HepG2 (cell line): ENCODE measurements around the gene EPB41L1. TPM values are rescaled to one million over a fixed set of nuclear protein-coding genes. Genes with fewer than 3 reads are reported as not detected.
A peak's percentile ranks its signal among the peaks of the same experiment; 100 is the strongest.

ENCODE experiments used
- ASH2L ChIP-seq: fragments of 300-600, 200-600 bp; sonication (generic); IDR thresholded peaks from 2 replicates; pipeline ENCODE4 v1.7.0; 2017; ENCODE audit warnings: low read depth, mild to moderate bottlenecking, moderate library complexity, mixed read lengths, low read length; ENCODE audit not compliant: insufficient read length
- FLYWCH1 ChIP-seq: sonication (generic); formaldehyde crosslinking; IDR thresholded peaks from 2 replicates; pipeline ENCODE4 v1.8.1; 2023; ENCODE audit warnings: mild to moderate bottlenecking, missing genetic modification reagents
- MAF1 ChIP-seq: sonication (generic); formaldehyde crosslinking; IDR thresholded peaks from 2 replicates; pipeline ENCODE4 v1.5.0; 2020; ENCODE audit warnings: missing genetic modification reagents, borderline replicate concordance
- MIER2 ChIP-seq: IDR thresholded peaks from 2 replicates; pipeline ENCODE4 v1.6.1; 2016; ENCODE audit warnings: missing biosample characterization, missing genetic modification reagents
- MTA1 ChIP-seq: sonication (generic); formaldehyde crosslinking; IDR thresholded peaks from 2 replicates; pipeline ENCODE4 v1.4.0; 2020; ENCODE audit warnings: missing genetic modification reagents, mild to moderate bottlenecking, borderline replicate concordance
- MTA3 ChIP-seq: sonication (generic); formaldehyde crosslinking; IDR thresholded peaks from 2 replicates; pipeline ENCODE4 v1.4.0; 2020; ENCODE audit warnings: missing genetic modification reagents
- SALL2 ChIP-seq: sonication (generic); formaldehyde crosslinking; IDR thresholded peaks from 2 replicates; pipeline ENCODE4 v1.8.1; 2023; ENCODE audit warnings: mild to moderate bottlenecking, missing genetic modification reagents, inconsistent platforms
- SKI ChIP-seq: fragments of 450-650 bp; IDR thresholded peaks from one replicate; pipeline ENCODE4 v1.6.1; 2018; ENCODE audit warnings: mild to moderate bottlenecking; ENCODE audit not compliant: partially characterized antibody
- SMC3 ChIP-seq: IDR thresholded peaks from 2 replicates; pipeline ENCODE4 v1.6.1; 2011; ENCODE audit warnings: low read length, improper control_type of control experiment
- TEAD3 ChIP-seq: optimal IDR thresholded peaks from 2 replicates; pipeline ENCODE3; 2016; ENCODE audit warnings: borderline replicate concordance
- ZFY ChIP-seq: sonication (generic); formaldehyde crosslinking; IDR thresholded peaks from 2 replicates; pipeline ENCODE4 v1.4.0; 2020; ENCODE audit warnings: missing genetic modification reagents
- ZKSCAN8 ChIP-seq: IDR thresholded peaks from 2 replicates; pipeline ENCODE4 v1.6.1; 2016; ENCODE audit warnings: borderline replicate concordance, missing genetic modification reagents, missing compliant biosample characterization
- ZNF264 ChIP-seq: sonication (generic); formaldehyde crosslinking; IDR thresholded peaks from 2 replicates; pipeline ENCODE4 v1.4.0; 2020; ENCODE audit warnings: missing genetic modification reagents
- ZNF33B ChIP-seq: sonication (generic); formaldehyde crosslinking; IDR thresholded peaks from 2 replicates; pipeline ENCODE4 v1.5.1; 2020; ENCODE audit warnings: mild to moderate bottlenecking, missing genetic modification reagents
- ZNF530 ChIP-seq: sonication (generic); formaldehyde crosslinking; IDR thresholded peaks from 2 replicates; pipeline ENCODE4 v1.5.0; 2020; ENCODE audit warnings: low read depth, mild to moderate bottlenecking, missing genetic modification reagents
- ZSCAN21 ChIP-seq: sonication (generic); formaldehyde crosslinking; IDR thresholded peaks from 2 replicates; pipeline ENCODE4 v1.8.0; 2022; ENCODE audit warnings: mild to moderate bottlenecking, missing genetic modification reagents, moderate library complexity, borderline replicate concordance
- polyA plus RNA-seq, 8 experiments: library from polyadenylated mRNA; depleted of rRNA in 3 of 8; stranded (reverse) in 7 of 8; unstranded in 1 of 8; fragments of >200 nt; fragmentation: Illumina TruSeq in 4 of 8; extraction: Trizol in 4 of 8; gene quantifications; 2 replicates each; pipeline versions ENCODE4 v1.2.1 to v1.2.3, GENCODE V29; 2011 to 2016; ENCODE audit warnings: low read depth in 4 of 8, missing spikeins in 1 of 8, mixed read lengths in 1 of 8; ENCODE audit not compliant: insufficient read depth in 1 of 8
- total RNA-seq, 5 experiments: library from RNA; depleted of rRNA; stranded (reverse); fragments of >200 nt; fragmentation: Illumina TruSeq; extraction: Trizol; gene quantifications; 2 replicates each; pipeline ENCODE4 v1.2.3, GENCODE V29; 2016; ENCODE audit warnings: low read depth in 1 of 5
- TF ChIP-seq, protein P1 (sequence below): sonication (generic); formaldehyde crosslinking; IDR thresholded peaks from 2 replicates; pipeline ENCODE4 v1.5.1; 2020; ENCODE audit warnings: mild to moderate bottlenecking, missing genetic modification reagents
- TF ChIP-seq, protein P2 (sequence below): sonication (generic); formaldehyde crosslinking; IDR thresholded peaks from 2 replicates; pipeline ENCODE4 v1.5.1; 2020; ENCODE audit warnings: missing genetic modification reagents, mild to moderate bottlenecking, borderline replicate concordance
- TF ChIP-seq, protein P3 (sequence below): sonication (generic); formaldehyde crosslinking; IDR thresholded peaks from 2 replicates; pipeline ENCODE4 v1.4.0; 2020; ENCODE audit warnings: missing genetic modification reagents, borderline replicate concordance
- TF ChIP-seq, protein P4 (sequence below): sonication (generic); formaldehyde crosslinking; IDR thresholded peaks from 2 replicates; pipeline ENCODE4 v1.5.0; 2020; ENCODE audit warnings: mild to moderate bottlenecking, low read depth, missing genetic modification reagents, borderline replicate concordance
- TF ChIP-seq, protein P5 (sequence below): IDR thresholded peaks from 2 replicates; pipeline ENCODE4 v1.6.1; 2016

The EPB41L1 gene
- total and polyA plus RNA-seq, 2 of the 13 experiments (the other 11 are each of a cell fraction or from before 2014, with no cell fraction given), result 16.7 to 39.0 TPM

DNA sequence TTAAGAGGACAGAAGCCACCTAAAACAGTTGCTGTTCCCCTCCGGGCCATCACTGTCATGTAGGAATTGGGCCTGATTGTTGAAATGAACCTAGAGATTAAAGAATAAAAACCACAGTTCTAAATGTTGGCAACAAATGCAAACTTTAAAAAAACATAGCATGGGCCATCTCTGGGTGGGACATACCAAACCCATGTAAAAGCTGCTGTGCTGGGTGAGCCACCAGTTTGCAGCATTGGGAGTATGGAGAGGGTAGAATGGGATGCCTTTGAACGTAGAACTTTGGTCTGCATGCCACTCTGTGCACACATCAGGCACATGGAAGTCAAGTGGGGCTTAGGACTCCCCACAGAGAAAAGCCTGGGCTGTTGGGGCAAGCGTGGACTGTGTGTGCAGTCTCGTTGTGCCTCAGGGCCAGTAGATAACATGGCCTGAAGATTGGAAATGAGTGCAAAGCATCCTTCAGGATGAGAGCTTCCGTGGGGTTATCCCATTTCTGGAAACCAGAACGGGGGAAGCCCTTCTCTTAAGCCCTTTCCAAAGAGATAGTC is 28.1 kb downstream of the EPB41L1 start (continued):
- TF ChIP-seq, protein P1, sequence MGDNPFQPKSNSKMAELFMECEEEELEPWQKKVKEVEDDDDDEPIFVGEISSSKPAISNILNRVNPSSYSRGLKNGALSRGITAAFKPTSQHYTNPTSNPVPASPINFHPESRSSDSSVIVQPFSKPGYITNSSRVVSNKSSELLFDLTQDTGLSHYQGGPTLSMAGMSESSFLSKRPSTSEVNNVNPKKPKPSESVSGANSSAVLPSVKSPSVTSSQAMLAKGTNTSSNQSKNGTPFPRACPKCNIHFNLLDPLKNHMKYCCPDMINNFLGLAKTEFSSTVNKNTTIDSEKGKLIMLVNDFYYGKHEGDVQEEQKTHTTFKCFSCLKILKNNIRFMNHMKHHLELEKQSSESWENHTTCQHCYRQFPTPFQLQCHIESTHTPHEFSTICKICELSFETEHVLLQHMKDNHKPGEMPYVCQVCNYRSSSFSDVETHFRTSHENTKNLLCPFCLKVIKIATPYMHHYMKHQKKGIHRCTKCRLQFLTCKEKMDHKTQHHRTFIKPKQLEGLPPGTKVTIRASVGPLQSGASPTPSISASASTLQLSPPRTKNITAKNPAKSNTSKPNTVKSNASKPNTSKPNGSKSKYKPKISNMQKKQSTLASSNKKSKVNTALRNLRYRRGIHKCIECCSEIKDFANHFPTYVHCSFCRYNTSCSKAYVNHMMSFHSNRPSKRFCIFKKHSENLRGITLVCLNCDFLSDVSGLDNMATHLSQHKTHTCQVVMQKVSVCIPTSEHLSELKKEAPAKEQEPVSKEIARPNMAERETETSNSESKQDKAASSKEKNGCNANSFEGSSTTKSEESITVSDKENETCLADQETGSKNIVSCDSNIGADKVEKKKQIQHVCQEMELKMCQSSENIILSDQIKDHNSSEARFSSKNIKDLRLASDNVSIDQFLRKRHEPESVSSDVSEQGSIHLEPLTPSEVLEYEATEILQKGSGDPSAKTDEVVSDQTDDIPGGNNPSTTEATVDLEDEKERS (CRISPR knock-in tag), result no peak
- TF ChIP-seq MAF1, result no peak
- no peak for TF ChIP-seq ZNF264
- 0 out of 2 replicates have a peak, but pooled peaks have one; percentile 37 for TF ChIP-seq MIER2
- TF ChIP-seq ZNF530 (CRISPR knock-in tag), result no peak
- peak; percentile 89 for TF ChIP-seq TEAD3 (CRISPR knock-in tag)
- TF ChIP-seq ZKSCAN8, result no peak
- no peak for TF ChIP-seq FLYWCH1 (CRISPR knock-in tag)
- TF ChIP-seq ZNF33B (CRISPR knock-in tag), result peak; percentile 11; the same call in 1 of the 2 replicates
- no peak for TF ChIP-seq SMC3
- TF ChIP-seq, protein P2, sequence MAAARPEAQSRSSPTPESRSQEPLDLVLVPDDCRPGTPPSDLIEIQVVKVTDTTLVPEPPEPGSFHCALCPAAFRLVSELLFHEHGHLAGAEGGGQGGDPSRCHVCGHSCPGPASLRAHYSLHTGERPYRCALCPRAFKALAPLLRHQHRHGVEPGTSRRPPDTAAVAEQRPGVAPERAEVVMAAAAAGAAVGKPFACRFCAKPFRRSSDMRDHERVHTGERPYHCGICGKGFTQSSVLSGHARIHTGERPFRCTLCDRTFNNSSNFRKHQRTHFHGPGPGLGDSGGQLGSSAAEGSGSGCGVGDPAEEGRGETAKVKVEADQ (CRISPR knock-in tag), result no peak
- TF ChIP-seq SALL2 (CRISPR knock-in tag), result peak; percentile 41
- no peak; the same call in 1 of the 2 replicates for TF ChIP-seq ZFY (CRISPR knock-in tag)
- TF ChIP-seq, protein P3, sequence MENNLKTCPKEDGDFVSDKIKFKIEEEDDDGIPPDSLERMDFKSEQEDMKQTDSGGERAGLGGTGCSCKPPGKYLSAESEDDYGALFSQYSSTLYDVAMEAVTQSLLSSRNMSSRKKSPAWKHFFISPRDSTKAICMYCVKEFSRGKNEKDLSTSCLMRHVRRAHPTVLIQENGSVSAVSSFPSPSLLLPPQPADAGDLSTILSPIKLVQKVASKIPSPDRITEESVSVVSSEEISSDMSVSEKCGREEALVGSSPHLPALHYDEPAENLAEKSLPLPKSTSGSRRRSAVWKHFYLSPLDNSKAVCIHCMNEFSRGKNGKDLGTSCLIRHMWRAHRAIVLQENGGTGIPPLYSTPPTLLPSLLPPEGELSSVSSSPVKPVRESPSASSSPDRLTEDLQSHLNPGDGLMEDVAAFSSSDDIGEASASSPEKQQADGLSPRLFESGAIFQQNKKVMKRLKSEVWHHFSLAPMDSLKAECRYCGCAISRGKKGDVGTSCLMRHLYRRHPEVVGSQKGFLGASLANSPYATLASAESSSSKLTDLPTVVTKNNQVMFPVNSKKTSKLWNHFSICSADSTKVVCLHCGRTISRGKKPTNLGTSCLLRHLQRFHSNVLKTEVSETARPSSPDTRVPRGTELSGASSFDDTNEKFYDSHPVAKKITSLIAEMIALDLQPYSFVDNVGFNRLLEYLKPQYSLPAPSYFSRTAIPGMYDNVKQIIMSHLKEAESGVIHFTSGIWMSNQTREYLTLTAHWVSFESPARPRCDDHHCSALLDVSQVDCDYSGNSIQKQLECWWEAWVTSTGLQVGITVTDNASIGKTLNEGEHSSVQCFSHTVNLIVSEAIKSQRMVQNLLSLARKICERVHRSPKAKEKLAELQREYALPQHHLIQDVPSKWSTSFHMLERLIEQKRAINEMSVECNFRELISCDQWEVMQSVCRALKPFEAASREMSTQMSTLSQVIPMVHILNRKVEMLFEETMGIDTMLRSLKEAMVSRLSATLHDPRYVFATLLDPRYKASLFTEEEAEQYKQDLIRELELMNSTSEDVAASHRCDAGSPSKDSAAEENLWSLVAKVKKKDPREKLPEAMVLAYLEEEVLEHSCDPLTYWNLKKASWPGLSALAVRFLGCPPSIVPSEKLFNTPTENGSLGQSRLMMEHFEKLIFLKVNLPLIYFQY (CRISPR knock-in tag), result no peak; the same call in 1 of the 2 replicates
- TF ChIP-seq ASH2L, result peak; percentile 90
- TF ChIP-seq, protein P4, sequence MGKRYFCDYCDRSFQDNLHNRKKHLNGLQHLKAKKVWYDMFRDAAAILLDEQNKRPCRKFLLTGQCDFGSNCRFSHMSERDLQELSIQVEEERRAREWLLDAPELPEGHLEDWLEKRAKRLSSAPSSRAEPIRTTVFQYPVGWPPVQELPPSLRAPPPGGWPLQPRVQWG (CRISPR knock-in tag), result no peak
- TF ChIP-seq MTA1 (CRISPR knock-in tag), result no peak; the same call in 1 of the 2 replicates
- TF ChIP-seq, protein P5, sequence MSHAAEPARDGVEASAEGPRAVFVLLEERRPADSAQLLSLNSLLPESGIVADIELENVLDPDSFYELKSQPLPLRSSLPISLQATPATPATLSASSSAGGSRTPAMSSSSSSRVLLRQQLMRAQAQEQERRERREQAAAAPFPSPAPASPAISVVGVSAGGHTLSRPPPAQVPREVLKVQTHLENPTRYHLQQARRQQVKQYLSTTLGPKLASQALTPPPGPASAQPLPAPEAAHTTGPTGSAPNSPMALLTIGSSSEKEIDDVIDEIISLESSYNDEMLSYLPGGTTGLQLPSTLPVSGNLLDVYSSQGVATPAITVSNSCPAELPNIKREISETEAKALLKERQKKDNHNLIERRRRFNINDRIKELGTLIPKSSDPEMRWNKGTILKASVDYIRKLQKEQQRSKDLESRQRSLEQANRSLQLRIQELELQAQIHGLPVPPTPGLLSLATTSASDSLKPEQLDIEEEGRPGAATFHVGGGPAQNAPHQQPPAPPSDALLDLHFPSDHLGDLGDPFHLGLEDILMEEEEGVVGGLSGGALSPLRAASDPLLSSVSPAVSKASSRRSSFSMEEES (CRISPR knock-in tag), result no peak; the same call in 1 of the 2 replicates
- TF ChIP-seq ZSCAN21 (CRISPR knock-in tag), result no peak
- no peak for TF ChIP-seq SKI
- TF ChIP-seq MTA3, result no peak
